Keratinocyte (primary cell): Measurements from ENCODE around the gene CPT1B. TPM values are rescaled to one million over a fixed set of nuclear protein-coding genes. Genes with fewer than 3 reads are reported as not detected.

ENCODE experiments used
- DNase-seq: peaks from one replicate; pipeline ENCODE4 v3.0.0-alpha.2; 2011; ENCODE audit warnings: low read depth, missing footprints, low spot score
- FAIRE-seq: peaks from 2 replicates; lab custom pipeline; 2011; peaks lifted over from hg19 to GRCh38; lab: Jason Lieb, UNC
- H2AFZ ChIP-seq: 2 replicates; pipeline ENCODE4 v1.6.0; 2012; ENCODE audit warnings: low read length, control low read depth, inconsistent platforms; ENCODE audit not compliant: control insufficient read depth
- H3K27ac ChIP-seq: 2 replicates; pipeline ENCODE4 v1.5.1; 2011; ENCODE audit warnings: low read length; ENCODE audit not compliant: control insufficient read depth, insufficient read depth
- H3K27me3 ChIP-seq: 3 replicates; pipeline ENCODE4 v1.6.0; 2011; ENCODE audit warnings: low read length; ENCODE audit not compliant: control insufficient read depth, insufficient read depth; ENCODE audit errors: extremely low read depth
- H3K36me3 ChIP-seq, 2 experiments: 2 replicates in 1 of 2; 3 replicates in 1 of 2; pipeline ENCODE4 v1.5.1; 2011; ENCODE audit warnings: low read length in 2 of 2, mild to moderate bottlenecking in 1 of 2; ENCODE audit not compliant: control insufficient read depth in 2 of 2, insufficient read depth in 2 of 2; ENCODE audit errors: extremely low read depth in 1 of 2
- H3K4me1 ChIP-seq: 3 replicates; pipeline ENCODE4 v1.5.1; 2011; ENCODE audit warnings: low read length; ENCODE audit not compliant: control insufficient read depth, insufficient read depth; ENCODE audit errors: extremely low read depth
- H3K4me2 ChIP-seq: 3 replicates; pipeline ENCODE4 v1.6.0; 2011; ENCODE audit warnings: low read depth, low read length; ENCODE audit not compliant: control insufficient read depth, insufficient read depth; ENCODE audit errors: extremely low read depth
- H3K4me3 ChIP-seq, 3 experiments: fragments of 200-600 bp in 1 of 3; sonication (generic) in 1 of 3; 2 replicates in 2 of 3; 3 replicates in 1 of 3; pipeline ENCODE4 v1.5.1; 2011 to 2016; ENCODE audit warnings: low read length in 3 of 3, mild to moderate bottlenecking in 3 of 3, control low read depth in 2 of 3, inconsistent platforms in 1 of 3, low read depth in 1 of 3, mixed read lengths in 1 of 3, mixed run types in 1 of 3, moderate library complexity in 1 of 3; ENCODE audit not compliant: control insufficient read depth in 2 of 3, insufficient read depth in 2 of 3; ENCODE audit errors: extremely low read depth in 1 of 3
- H3K79me2 ChIP-seq: 2 replicates; pipeline ENCODE4 v1.6.0; 2012; ENCODE audit warnings: low read length; ENCODE audit not compliant: control insufficient read depth, insufficient read depth
- H3K9ac ChIP-seq: 3 replicates; pipeline ENCODE4 v1.6.0; 2011; ENCODE audit warnings: low read length; ENCODE audit not compliant: control insufficient read depth, insufficient read depth; ENCODE audit errors: extremely low read depth
- H3K9me1 ChIP-seq: 3 replicates; pipeline ENCODE4 v1.6.0; 2011; ENCODE audit warnings: low read length; ENCODE audit not compliant: control insufficient read depth, insufficient read depth; ENCODE audit errors: extremely low read depth
- H3K9me3 ChIP-seq: 2 replicates; pipeline ENCODE4 v1.5.1; 2012; ENCODE audit warnings: low read depth, low read length; ENCODE audit not compliant: control insufficient read depth
- H4K20me1 ChIP-seq: 3 replicates; pipeline ENCODE4 v1.6.0; 2011; ENCODE audit warnings: low read length; ENCODE audit not compliant: control insufficient read depth, insufficient read depth; ENCODE audit errors: extremely low read depth
- EZH2 ChIP-seq: IDR thresholded peaks from one replicate; pipeline ENCODE4 v1.6.1; 2012; ENCODE audit warnings: inconsistent platforms, mild to moderate bottlenecking, low read length, moderate library complexity
- dilution Hi-C: fragments of 300-500 bp; cut with MboI; formaldehyde crosslinking; loops from one replicate; pipeline ENCODE4 v1.7.0; 2020; ENCODE audit warnings: low sequenced_read_pairs; ENCODE audit not compliant: extremely low pct_ligation_motif_present
- polyA plus RNA-seq, 5 experiments: library from polyadenylated mRNA; depleted of rRNA in 3 of 5; stranded (reverse) in 3 of 5; stranded (forward) in 1 of 5; unstranded in 1 of 5; fragments of >200 nt; gene quantifications; 1 replicate in 1 of 5; 2 replicates in 3 of 5; 3 replicates in 1 of 5; pipeline versions ENCODE4 v1.2.1 to v1.2.3, GENCODE V29; 2011 to 2012; ENCODE audit warnings: missing spikeins in 2 of 5, low read depth in 1 of 5, low replicate concordance in 1 of 5
- TF ChIP-seq, protein P1 (sequence below), 3 experiments: IDR thresholded peaks in 1 of 3; conservative IDR thresholded peaks in 1 of 3; optimal IDR thresholded peaks in 1 of 3; 2 replicates in 2 of 3; 3 replicates in 1 of 3; pipeline versions ENCODE3 to v1.5.1; 2011; ENCODE audit warnings: low read length in 3 of 3, mild to moderate bottlenecking in 3 of 3, moderate library complexity in 2 of 3, control low read depth in 1 of 3, inconsistent platforms in 1 of 3; ENCODE audit not compliant: insufficient read depth in 2 of 3; ENCODE audit errors: extremely low read depth in 1 of 3

CPT1B gene
- polyA plus RNA-seq, 1 donor (not counting 4 experiments of a cell fraction or from before 2014, with no cell fraction given), result 11.0 TPM

DNA sequence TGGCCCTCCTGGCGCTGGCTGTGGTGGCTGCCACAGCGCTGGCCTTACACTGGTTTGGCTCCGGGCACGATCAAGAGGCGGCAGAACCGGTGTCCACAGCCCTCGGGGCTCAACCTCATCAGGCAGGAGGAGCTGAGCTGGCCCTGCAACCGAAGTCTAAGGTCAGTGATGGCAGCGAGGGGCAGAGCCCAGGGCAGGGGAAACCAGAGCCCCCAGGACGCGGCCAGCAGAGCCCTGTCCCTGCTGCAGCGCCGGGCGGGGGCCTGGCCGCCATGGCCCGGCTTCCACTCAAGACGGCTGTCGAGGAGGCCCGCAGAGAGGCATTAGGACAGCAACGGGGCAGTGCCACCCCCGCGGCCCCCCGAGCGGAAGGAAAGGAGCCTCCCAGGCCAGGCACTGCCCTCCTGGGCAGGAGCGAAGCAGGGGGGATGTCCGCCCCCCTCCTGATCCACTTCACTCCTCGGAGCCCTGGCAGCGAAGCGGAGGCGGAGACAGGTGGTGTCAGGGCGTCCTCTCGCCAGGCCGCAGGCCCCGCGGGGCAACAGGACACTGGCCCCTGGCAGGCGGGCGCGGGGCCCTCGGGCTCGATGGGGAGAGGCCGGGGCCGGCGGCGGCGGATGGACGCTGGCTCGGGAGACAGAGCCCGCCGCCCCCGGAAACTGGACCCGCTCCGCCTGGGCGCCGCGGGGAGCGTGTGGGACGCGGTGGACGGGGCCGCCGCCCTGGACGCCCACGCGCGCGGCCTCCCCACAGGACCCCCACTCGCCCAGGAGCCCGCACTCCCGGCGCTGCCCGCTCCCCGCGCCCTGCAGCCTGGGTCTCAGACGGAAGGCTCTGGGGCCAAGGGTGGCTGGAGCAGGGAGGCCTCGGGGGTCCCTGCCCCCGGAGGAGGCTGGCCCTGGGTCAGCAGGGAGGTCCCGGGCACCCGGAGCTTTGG is 31.6 kb downstream of the CPT1B start:
- Histone ChIP-seq H3K36me3 (no peaks in the 10 kb centered on the region), H4K20me1 (no peaks in the 10 kb centered on the region), H3K9ac (no peak overlapping the region), H3K79me2 (no peaks in the 10 kb centered on the region), H2AFZ (no peak overlapping the region), H3K27ac (no peak overlapping the region), H3K27me3 (peaks cover 13% of the 10 kb centered on the region), H3K9me1 (no peaks in the 10 kb centered on the region), H3K4me2 (no peak overlapping the region), H3K9me3 (no peaks in the 10 kb centered on the region), H3K4me3 (no peak overlapping the region), H3K4me1 (peaks cover 25% of the 10 kb centered on the region)
- DNase-seq (no peak), FAIRE-seq (no peak)
- dilution Hi-C loops, result no loop called here
- TF ChIP-seq, protein P1, sequence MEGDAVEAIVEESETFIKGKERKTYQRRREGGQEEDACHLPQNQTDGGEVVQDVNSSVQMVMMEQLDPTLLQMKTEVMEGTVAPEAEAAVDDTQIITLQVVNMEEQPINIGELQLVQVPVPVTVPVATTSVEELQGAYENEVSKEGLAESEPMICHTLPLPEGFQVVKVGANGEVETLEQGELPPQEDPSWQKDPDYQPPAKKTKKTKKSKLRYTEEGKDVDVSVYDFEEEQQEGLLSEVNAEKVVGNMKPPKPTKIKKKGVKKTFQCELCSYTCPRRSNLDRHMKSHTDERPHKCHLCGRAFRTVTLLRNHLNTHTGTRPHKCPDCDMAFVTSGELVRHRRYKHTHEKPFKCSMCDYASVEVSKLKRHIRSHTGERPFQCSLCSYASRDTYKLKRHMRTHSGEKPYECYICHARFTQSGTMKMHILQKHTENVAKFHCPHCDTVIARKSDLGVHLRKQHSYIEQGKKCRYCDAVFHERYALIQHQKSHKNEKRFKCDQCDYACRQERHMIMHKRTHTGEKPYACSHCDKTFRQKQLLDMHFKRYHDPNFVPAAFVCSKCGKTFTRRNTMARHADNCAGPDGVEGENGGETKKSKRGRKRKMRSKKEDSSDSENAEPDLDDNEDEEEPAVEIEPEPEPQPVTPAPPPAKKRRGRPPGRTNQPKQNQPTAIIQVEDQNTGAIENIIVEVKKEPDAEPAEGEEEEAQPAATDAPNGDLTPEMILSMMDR (optimal IDR thresholded peaks at IDR 0.05 in 1 of 3, IDR thresholded peaks at IDR 0.05 in 1 of 3, conservative IDR thresholded peaks at IDR 0.05 in 1 of 3; ENCODE audit: extremely low read depth in 1 of 3, insufficient read depth in 2 of 3, low read length in 3 of 3), result no peak
- TF ChIP-seq EZH2, result no peak

DNA sequence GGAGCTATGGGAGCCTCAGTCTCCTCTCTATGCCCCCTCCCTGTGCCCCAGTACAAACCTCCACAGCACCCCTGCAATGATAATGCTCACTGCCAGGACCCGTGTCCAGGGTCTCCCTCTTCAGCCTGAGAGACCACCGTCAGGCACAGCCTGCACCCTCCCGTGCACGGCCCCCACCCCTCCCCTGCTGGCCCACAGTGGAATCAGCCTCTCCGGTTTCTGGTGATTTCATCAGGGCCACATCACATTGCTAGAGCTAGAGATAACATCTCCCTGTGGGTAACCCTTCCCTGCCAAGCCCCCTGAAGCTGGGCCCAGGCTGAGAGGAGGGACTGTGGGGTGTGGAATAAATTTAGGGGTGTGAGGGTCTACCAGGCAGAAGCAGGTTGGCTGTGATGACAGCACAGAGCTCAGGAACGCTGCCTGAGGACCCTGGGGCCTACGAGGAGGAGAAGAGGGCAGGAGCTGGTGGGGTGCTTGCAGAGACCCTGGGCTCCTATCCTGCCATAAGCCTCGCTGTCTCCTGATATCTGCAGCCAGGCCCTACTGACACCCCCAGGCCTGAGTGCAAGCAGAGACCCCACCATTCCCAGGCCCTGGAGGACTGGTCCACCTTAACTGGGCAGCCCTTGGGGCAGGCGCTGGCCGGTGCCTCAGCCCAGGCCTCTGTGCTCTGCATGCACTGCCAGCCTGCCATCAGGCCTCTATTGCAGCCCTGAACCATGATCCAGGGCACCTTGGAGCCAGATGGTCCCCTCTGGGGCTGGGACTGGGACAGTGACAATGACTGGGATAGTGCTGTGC is 32.5 kb downstream of the CPT1B start, which contains the start of gene KLHDC7B:
TSS of gene KLHDC7B (plus strand) at position 378 of the 804 bp plus-strand sequence. CDS start at position 723, 345 bp downstream.
- dilution Hi-C loops, result no loop called here
- Histone ChIP-seq H3K4me1 (peaks cover 33% of the 10 kb centered on the region), H3K9ac (peak within 1 kb of the TSS; percentile 65), H3K9me1 (no peaks in the 10 kb centered on the region), H3K27ac (peak within 1 kb of the TSS; percentile 42), H3K79me2 (no peaks in the 10 kb centered on the region), H3K36me3 (no peaks in the 10 kb centered on the region), H3K4me3 (no peak within 1 kb of the TSS), H2AFZ (no peak within 1 kb of the TSS), H3K4me2 (peak within 1 kb of the TSS; percentile 68), H3K9me3 (no peaks in the 10 kb centered on the region), H4K20me1 (no peaks in the 10 kb centered on the region), H3K27me3 (peaks cover 13% of the 10 kb centered on the region)
- DNase-seq (no peak), FAIRE-seq (no peak)
- TF ChIP-seq EZH2, result no peak
- TF ChIP-seq, protein P1 (optimal IDR thresholded peaks at IDR 0.05 in 1 of 3, IDR thresholded peaks at IDR 0.05 in 1 of 3, conservative IDR thresholded peaks at IDR 0.05 in 1 of 3; ENCODE audit: extremely low read depth in 1 of 3, insufficient read depth in 2 of 3, low read length in 3 of 3), result peak in 1 of 3 experiments; percentile 16
